Activated CD4-positive, CD25-positive, alpha-beta regulatory T cell treated with anti-CD3 and anti-CD28 coated beads, Interleukin-2, amount 50 U/mL, for 16 hours (primary cell): ENCODE data around the gene HPS5.

ENCODE experiments used
- DNase-seq: peaks from one replicate; pipeline ENCODE4 v3.0.0-alpha.2; 2020; ENCODE audit warnings: low read depth, low spot score

Gene HPS5

GRCh38 chr11:18235394-18236334 lies 86.3 kb downstream of the HPS5 start:
- no peak for DNase-seq

- DNase-seq, result no peak
Measured at GRCh38 chr11:18233912-18234311, 88.0 kb downstream of the HPS5 start.

- DNase-seq, result no peak
Measured at GRCh38 chr11:18230859-18231258, 91.1 kb downstream of the HPS5 start.

GRCh38 chr11:18229501-18229900 lies 92.4 kb downstream of the HPS5 start:
- DNase-seq, result no peak
